Epithelial cell of esophagus (primary cell): ENCODE measurements around the gene COL4A2.
"Not testable (repeated sequence)": the region's sequence is repeated elsewhere in the genome, so short reads cannot be mapped to it uniquely, and the experiment has no call there.

Source experiments
- DNase-seq: peaks from one replicate; pipeline ENCODE4 v3.0.0; 2010; ENCODE audit warnings: low read depth
- H3K4me3 ChIP-seq: 2 replicates; pipeline ENCODE4 v1.5.1; 2011; ENCODE audit warnings: mild to moderate bottlenecking, low read length, control low read depth
- TF ChIP-seq, protein P1 (sequence below): IDR thresholded peaks from 2 replicates; pipeline ENCODE4 v1.5.1; 2011; ENCODE audit warnings: low read depth, mild to moderate bottlenecking, low read length, control low read depth, inconsistent platforms; ENCODE audit not compliant: insufficient read depth; ENCODE audit errors: missing control alignments

The COL4A2 gene

DNA sequence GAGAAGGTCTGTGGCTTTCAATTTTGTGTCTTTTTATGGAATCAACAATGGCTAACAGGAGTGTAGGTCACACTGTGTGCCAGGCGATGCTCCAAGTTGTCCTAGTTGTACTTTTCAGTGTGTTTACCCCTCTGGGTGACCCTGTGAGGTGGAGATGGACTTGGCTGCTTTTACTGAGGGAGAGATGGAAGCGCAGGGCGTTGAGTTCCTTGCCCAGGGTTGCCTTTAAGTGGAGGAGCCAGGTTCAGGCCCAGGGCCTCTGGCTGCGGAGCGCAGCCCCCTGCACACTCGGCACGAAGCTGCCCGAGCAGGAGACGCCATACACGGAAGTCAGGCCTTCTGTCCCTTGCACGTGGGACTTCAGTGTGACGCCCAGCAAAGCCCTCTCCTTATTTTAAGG, 141.6 kb downstream of the COL4A2 start:
- TF ChIP-seq, protein P1, sequence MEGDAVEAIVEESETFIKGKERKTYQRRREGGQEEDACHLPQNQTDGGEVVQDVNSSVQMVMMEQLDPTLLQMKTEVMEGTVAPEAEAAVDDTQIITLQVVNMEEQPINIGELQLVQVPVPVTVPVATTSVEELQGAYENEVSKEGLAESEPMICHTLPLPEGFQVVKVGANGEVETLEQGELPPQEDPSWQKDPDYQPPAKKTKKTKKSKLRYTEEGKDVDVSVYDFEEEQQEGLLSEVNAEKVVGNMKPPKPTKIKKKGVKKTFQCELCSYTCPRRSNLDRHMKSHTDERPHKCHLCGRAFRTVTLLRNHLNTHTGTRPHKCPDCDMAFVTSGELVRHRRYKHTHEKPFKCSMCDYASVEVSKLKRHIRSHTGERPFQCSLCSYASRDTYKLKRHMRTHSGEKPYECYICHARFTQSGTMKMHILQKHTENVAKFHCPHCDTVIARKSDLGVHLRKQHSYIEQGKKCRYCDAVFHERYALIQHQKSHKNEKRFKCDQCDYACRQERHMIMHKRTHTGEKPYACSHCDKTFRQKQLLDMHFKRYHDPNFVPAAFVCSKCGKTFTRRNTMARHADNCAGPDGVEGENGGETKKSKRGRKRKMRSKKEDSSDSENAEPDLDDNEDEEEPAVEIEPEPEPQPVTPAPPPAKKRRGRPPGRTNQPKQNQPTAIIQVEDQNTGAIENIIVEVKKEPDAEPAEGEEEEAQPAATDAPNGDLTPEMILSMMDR, result no peak
- no peak overlapping the region for H3K4me3 ChIP-seq
- DNase-seq, result no peak

DNA sequence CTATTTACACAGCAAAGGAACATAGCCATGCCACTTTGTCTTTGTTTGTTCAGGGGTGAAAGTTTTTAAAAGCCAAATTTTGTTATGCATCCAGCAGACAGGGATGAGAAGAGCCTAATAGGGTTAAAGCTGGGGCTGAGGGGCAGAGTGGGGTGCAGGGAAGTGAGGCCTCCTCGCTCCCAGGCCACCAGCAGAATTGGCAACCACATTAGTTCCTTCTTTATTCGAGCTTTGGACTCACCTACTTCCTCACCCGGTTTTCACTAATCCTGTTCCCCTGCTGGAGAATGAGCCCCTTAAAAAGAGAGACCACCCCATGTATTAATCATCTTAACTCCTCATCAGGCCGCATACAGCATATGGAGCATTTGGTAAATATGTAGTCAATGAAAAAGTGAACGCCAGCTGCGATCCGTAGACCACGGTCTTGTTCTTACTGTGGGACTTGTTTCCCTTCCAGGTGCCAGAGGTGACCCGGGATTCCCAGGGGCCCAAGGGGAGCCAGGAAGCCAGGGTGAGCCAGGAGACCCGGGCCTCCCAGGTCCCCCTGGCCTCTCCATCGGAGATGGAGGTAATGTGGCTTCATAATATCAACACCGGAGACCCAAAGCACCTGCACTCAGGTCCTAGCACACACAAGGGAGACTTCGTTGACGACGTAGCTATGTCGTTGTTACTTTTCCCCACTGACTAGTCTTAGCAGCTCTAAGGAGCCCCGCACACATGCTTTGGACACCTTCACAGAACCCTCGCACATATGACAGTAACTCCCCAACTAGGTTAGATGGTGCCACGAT, 142.3 kb downstream of the COL4A2 start:
- no peak overlapping the region for H3K4me3 ChIP-seq
- TF ChIP-seq, protein P1, result no peak
- no peak for DNase-seq

DNA sequence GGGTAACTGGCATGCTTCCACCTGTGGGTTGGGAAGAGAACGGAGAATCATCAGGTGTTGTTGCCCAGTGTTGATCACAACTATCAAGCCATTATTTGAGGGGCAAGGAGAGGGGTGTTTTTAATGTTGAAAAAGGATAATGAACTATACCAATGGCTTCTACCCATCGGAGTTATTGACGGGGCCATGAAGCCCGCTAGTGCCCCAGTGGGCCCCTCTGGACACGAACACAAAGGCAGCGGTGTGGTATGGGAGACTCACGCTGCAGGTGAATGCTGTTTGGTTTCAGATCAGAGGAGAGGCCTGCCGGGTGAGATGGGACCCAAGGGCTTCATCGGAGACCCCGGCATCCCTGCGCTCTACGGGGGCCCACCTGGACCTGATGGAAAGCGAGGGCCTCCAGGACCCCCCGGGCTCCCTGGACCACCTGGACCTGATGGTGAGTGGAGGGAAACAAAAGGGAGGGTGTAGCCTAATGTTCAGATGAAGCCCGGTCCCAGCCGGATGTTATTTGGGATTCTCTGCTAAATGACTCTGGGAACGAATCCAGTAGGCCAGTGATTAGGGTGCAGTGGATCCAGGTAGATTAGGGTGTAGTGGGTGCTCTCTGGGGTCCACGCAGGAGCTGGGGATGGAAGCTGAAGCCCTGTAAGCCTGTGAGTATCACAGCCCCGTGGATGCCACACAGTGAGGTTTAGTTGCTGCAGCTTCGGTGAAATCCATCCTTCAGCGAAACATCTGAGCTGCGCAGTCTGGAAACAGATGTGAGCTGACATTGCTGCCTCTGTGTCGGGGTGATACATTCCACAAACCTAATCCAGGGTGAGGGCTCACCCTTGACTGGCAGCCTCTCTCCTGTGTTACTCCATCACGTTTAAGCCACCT, 143.2 kb downstream of the COL4A2 start:
- TF ChIP-seq, protein P1, result no peak
- no peak for DNase-seq

DNA sequence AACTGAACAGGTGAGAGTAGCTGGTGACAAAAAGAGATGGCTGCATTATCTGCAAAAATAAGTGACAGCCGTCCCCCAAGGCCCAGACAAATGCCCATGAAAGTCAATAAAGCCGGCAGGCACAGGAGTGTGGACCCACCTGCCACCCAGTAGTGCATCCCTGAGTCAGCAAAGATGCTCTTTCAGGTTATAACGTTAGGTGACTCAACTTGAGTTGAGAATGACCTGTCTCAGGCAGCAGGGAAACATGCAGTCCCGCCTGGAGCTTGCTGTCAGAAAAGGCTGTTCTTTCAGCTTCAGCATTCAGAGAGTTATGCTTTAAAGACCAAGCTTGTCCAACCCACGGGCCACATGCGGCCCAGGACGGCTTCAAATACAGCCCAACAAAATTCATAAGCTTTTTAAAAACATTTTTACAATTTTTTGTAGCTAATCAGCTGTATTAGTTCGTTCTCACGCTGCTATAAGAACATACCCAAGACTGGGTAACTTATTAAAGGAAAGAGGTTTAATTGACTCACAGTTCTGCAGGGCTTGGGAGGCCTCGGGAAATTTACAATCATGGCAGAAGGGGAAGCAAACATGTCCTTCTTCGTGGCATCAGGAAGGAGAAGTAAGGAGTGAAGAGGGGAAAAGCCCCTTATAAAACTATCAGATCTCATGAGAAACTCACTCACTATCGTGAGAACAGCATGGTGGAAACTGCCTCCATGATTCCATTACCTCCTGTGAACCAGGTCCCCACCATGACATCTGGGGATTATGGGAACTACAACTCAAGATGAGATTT, 144.1 kb downstream of the COL4A2 start:
- DNase-seq, result peak; percentile 72
- no peak overlapping the region for H3K4me3 ChIP-seq
- TF ChIP-seq, protein P1, result no peak

More for the DNA sequence above, 143.2 kb downstream of the COL4A2 start:
- no peak overlapping the region for H3K4me3 ChIP-seq

DNA sequence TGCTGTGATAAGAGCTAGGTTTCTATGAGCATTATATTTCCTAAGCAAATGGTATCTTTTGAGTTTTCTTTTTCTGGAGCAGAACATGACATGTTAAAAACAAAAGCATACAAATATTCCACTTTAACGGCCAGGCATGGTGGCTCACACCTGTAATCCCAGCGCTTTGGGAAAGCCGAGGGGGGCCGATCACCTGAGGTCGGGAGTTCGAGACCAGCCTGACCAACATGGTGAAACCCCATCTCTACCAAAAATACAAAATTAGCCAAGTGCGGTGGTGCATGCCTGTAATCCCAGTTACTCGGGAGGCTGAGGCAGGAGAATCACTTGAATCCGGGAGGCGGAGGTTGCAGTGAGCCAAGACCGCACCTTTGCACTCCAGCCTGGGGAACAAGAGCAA, 146.0 kb downstream of the COL4A2 start:
- DNase-seq, H3K4me3 ChIP-seq: not testable (repeated sequence)

DNA sequence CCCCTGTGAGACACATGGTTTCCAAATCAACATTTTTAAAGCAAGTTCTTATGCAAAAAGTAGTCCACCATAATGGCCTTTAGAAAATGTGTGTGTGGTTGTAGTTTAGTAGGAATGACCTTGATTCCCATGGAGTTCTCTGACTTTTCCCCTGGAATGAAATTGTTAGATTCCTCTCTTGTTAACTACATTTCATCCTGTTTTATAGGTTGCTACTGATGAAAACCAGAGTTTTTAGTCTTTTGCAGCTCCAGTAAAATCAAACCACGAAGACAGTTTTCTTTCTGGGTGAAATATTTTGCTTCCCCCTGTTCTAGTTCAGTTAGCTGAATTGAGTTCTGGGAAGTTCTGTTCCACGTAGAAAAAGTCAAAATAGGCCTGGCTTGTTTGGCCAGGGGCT, 146.7 kb downstream of the COL4A2 start:
- TF ChIP-seq, protein P1, result no peak
- no peak for DNase-seq
- no peak overlapping the region for H3K4me3 ChIP-seq

DNA sequence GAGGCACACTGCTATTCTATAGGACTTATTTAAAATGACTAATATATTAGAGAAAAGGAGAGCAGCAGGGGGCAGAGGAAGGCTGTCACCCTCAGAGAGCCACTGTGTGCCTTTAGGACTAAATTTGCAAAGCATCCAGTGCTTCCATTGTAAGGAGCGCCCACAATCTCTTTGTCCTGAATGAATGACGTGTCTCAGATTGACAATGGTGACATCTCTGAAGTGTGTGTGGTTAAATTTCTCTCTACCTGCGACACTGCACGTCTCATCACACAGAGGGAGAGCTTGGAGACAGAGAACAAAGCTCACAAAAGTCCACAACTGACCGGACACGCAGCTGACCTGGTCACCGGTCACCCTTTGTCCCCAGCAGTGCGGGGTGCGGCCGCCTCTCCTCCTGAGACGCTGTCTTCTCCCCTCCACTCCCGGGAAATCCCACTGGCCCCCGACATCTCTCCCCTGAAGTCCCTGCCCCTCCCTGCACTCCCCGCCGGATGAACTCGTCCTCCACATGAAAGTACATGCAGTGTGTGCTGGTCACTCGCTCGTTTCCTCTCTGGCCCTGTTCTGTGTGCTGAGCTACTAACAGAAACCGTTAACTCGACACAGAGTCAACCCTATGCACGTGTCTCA, 147.3 kb downstream of the COL4A2 start:
- no peak for DNase-seq
- TF ChIP-seq, protein P1, result no peak
- H3K4me3 ChIP-seq, result no peak overlapping the region
